Prostate gland (tissue), 2 donors: ENCODE results near the gene POGLUT2. TPM values are rescaled to one million over a fixed set of nuclear protein-coding genes. Genes with fewer than 3 reads are reported as not detected.
A peak's percentile ranks its signal among the peaks of the same experiment; 100 is the strongest.

Experiments used
- DNase-seq: peaks from one replicate; pipeline ENCODE4 v3.0.0-alpha.2; 2019; ENCODE audit warnings: low spot score
- H3K27ac ChIP-seq, 2 donors: fragments of 200-600 bp; sonication (generic); 2 replicates each; pipeline ENCODE4 v1.5.1; 2017 to 2019
- H3K27me3 ChIP-seq: fragments of 200-600 bp; sonication (generic); replicated peaks from 2 replicates; pipeline ENCODE4 v1.5.1; 2019; ENCODE audit not compliant: insufficient read depth
- H3K36me3 ChIP-seq, 2 donors: fragments of 200-600 bp; sonication (generic); 1 replicate in 1 of 2; 2 replicates in 1 of 2; pipeline versions ENCODE4 v1.5.1 to v1.8.1; 2017 to 2019
- H3K4me1 ChIP-seq: fragments of 200-600 bp; sonication (generic); replicated peaks from 2 replicates; pipeline ENCODE4 v1.5.1; 2019
- H3K4me3 ChIP-seq, 2 donors: fragments of 200-600 bp; sonication (generic); 2 replicates each; pipeline ENCODE4 v1.5.1; 2017 to 2019
- H3K9me3 ChIP-seq: fragments of 200-600 bp; sonication (generic); 2 replicates; pipeline ENCODE4 v1.5.1; 2017
- CTCF ChIP-seq, 4 experiments: fragments of 200-600 bp in 2 of 4; fragments of 450-650 bp in 2 of 4; sonication (generic) in 2 of 4; IDR thresholded peaks; 1 replicate in 3 of 4; 2 replicates in 1 of 4; pipeline ENCODE4 v1.5.1; 2016 to 2019; ENCODE audit warnings: antibody characterized with exemption in 4 of 4, mild to moderate bottlenecking in 2 of 4, moderate library complexity in 2 of 4
- POLR2A ChIP-seq: fragments of 450-650 bp; IDR thresholded peaks from one replicate; pipeline ENCODE4 v1.6.1; 2016; ENCODE audit warnings: antibody characterized with exemption, mild to moderate bottlenecking
- POLR2AphosphoS5 ChIP-seq: sonication (generic); formaldehyde crosslinking; IDR thresholded peaks from one replicate; pipeline ENCODE4 v1.6.1; 2017; ENCODE audit warnings: antibody characterized with exemption
- WGBS: methylation state at CpG from one replicate; pipeline ENCODE4 v1.1.5; 2018; 5-methylcytosine and 5-hydroxymethylcytosine counted together
- intact Hi-C: fragments of 100-400 bp; cut with DNase I; formaldehyde crosslinking; loops from one replicate; pipeline ENCODE4 v1.14.2; 2022
- total RNA-seq, 2 donors: library from RNA; depleted of rRNA; stranded (reverse); fragments of >200 nt; gene quantifications; one replicate each; pipeline ENCODE4 v1.1.0, GENCODE V29; 2016

The POGLUT2 gene
- total RNA-seq, 2 donors from 2014 or later = 3.9 to 4.0 TPM

DNA sequence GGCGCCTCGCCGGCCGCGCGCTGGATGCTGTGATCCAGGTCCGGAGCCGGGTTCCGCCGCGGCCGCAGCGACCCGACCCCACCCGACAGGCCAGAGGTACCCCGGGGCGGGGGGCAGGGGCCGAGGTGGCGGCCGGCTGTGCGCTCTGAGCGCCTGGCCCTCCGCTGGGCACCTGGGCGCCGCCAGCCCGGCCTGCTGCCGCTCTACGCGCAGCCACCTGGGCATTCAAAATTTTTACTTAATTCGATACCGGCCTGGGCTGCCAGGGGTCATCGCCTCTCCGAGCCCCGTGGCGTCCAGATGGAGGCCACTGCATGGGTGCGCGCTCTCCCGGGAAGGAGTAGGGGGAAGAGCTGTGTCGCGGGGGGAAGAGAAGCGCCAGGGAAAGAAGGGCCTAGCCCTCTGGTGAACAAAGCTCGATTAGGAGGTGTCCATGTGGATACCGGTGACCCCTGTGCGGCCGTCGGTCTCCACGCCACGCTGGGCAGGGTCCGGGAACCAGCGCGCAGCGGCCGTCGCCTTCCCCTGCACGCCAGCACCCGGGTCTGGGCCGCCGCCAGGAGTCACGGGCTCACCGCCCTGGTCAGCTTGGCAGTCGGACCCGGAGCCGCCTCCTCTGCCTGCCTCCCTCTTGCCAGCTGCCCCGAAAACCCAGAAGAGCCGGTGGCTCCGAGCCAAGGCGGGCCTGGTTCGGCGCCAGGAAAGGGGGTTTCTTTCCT lies 809 bp upstream of the POGLUT2 start:
- intact Hi-C loops = loop anchor here (5.0 kb wide), 1 partner anchor 48 kb away; the partner anchor contains the start of gene ERCC5
- DNase-seq = peak; percentile 8

DNA sequence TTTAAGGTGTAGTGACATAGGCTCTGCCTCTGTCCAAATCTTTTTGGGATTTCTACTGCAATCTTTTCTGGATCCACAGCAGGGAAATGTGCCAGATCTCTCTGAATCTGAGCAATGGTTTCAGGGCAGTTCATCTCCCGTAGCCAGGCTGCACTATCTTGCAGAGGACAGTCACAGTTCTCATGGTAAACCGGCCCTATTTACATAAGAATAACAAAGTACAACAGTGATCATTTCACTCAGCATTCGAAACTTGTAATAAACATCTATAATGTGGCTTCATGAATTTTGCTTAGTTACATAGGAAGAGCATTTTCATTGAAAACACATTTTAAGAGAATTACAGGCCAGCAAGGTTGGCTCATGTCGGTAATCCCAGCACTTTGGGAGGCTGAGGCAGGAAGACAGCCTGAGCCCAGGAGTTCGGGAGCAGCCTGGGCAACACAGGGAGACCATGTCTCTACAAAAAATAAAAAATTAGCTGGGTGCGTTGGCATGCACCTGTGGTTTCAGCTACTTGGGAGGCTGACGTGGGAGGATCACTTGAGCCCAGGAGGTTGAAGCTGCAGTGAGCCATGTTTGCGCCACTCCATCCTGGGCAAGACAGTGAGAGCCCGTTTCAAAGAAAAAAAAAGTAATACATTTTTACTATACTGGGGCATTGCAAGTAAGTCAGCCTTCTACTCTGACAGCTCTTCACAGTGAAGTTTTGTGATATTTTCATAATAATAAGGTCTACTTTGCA lies 5.0 kb downstream of the POGLUT2 start:
- H3K27me3 ChIP-seq = no peaks in the 10 kb centered on the region
- intact Hi-C loops = no loop called here
- no peaks in the 10 kb centered on the region for H3K36me3 ChIP-seq
- DNase-seq = no peak
- TF ChIP-seq POLR2A (no peak), POLR2AphosphoS5 (no peak), CTCF (IDR thresholded peaks at IDR 0.05) (no peak)
- H3K4me1 ChIP-seq = no peaks in the 10 kb centered on the region
- no peak overlapping the region for H3K27ac ChIP-seq
- 88% methylated on average over 9 of the region's 9 CpGs for WGBS
- H3K4me3 ChIP-seq = no peak overlapping the region
- H3K9me3 ChIP-seq = no peaks in the 10 kb centered on the region

More for the DNA sequence above, 809 bp upstream of the POGLUT2 start:
- no peaks in the 10 kb centered on the region for H3K4me1 ChIP-seq
- H3K36me3 ChIP-seq = no peaks in the 10 kb centered on the region
- TF ChIP-seq CTCF (IDR thresholded peaks at IDR 0.05) (no peak), POLR2AphosphoS5 (no peak), POLR2A (no peak)
- 0% methylated on average over 32 of the region's 69 CpGs for WGBS
- H3K4me3 ChIP-seq = peak overlapping the region; percentile 47 to 56
- peak overlapping the region; percentile 77 to 83 for H3K27ac ChIP-seq
- H3K9me3 ChIP-seq = no peaks in the 10 kb centered on the region
- no peaks in the 10 kb centered on the region for H3K27me3 ChIP-seq

DNA sequence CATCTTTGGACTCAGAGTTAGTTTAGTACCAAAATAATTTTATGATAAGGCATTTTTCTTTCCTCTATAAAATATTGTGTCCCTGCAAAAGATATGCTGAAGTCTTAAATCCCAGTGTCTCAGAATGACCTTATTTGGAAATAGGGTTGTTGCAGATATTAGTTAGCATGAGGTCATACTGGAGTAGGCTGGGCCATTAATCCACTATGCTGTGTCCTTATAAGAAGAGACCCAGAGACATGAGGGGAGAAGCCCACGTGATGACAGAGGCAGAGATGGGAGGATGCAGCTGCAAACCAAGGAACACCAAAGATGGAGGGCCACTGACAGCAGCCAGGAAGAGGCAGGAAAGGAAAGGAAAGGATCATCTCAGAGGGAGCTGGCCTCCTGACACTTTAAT lies 6.4 kb downstream of the POGLUT2 start:
- H3K27ac ChIP-seq = no peak overlapping the region
- no peaks in the 10 kb centered on the region for H3K4me1 ChIP-seq
- H3K27me3 ChIP-seq = no peaks in the 10 kb centered on the region
- no peak overlapping the region for H3K4me3 ChIP-seq
- no peak for DNase-seq
- 87% methylated on average over 1 of the region's 1 CpG for WGBS
- no peaks in the 10 kb centered on the region for H3K36me3 ChIP-seq
- no peaks in the 10 kb centered on the region for H3K9me3 ChIP-seq
- intact Hi-C loops = no loop called here
- no peak for TF ChIP-seq POLR2A
- TF ChIP-seq CTCF (IDR thresholded peaks at IDR 0.05) = no peak
- TF ChIP-seq POLR2AphosphoS5 = no peak

DNA sequence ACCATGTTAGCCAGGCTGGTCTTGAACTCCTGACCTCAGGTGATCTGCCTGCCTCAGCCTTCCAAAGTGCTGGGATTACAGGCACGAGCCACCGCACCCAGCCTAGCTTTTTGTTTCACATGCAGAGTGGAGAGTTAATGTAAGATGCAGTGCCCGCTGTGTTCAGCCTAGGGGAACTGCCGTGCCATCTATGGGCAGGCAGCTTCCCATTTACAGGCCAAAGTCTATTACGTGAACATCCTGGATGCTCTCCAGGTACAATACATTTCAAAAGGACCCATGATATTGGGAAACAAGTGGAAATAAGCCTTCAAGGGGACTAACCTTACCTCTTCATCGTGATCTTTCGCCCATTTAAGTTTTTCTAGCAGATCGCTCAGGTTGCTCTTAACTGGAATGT lies 10.1 kb downstream of the POGLUT2 start:
- Histone ChIP-seq H3K9me3 (no peaks in the 10 kb centered on the region), H3K4me3 (no peak overlapping the region), H3K27me3 (no peaks in the 10 kb centered on the region), H3K36me3 (no peaks in the 10 kb centered on the region), H3K27ac (no peak overlapping the region), H3K4me1 (no peaks in the 10 kb centered on the region)
- no peak for TF ChIP-seq CTCF (IDR thresholded peaks at IDR 0.05)
- TF ChIP-seq POLR2A = no peak
- no peak for TF ChIP-seq POLR2AphosphoS5
- WGBS = 98% methylated on average over 8 of the region's 8 CpGs
- intact Hi-C loops = no loop called here
- DNase-seq = no peak
